ENCODE results near the gene MN1. TPM values are rescaled to one million over a fixed set of nuclear protein-coding genes. Genes with fewer than 3 reads are reported as not detected.

The MN1 gene
- total and polyA plus RNA-seq, 2 of the 8 experiments (the other 6 are each of a cell fraction or from before 2014, with no cell fraction given), result 3.1 to 4.9 TPM

DNA sequence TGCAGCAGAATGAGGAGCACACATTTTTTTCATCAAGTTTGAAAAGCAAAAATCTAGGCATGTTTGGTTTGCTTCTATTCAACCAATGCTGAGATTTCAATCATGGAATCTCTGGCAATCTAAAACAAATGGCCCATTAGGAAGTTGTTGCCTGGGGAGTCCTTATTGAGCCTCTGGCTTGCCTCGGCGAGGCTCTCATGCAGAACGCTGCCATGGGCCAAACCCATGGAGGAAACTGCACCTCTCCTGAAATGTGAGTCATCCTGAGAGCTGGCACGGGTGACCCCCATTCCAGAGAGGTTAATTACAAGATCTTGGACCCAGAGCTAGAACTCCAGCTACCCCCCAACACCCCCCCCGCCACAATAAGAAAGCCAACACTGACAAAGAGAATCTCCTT lies 80.7 kb downstream of the MN1 start:
- Histone ChIP-seq H3K79me2 (ENCODE audit: control insufficient read depth in 1 of 2, insufficient read depth in 2 of 2, low read length in 2 of 2) (peaks cover 12 to 93% of the 10 kb centered on the region in 2 experiments), H3K36me3 (ENCODE audit: control insufficient read depth in 2 of 4, insufficient read depth in 4 of 4, low read length in 3 of 4) (peaks cover 0 to 5% (median 0%) of the 10 kb centered on the region in 4 experiments; a peak in 1 of 8 replicates), H4K91ac (replicated peaks; ENCODE audit: insufficient read length, low read length) (no peak overlapping the region), H3K4ac (replicated peaks; ENCODE audit: insufficient read length, low read depth, low read length) (no peak overlapping the region), H3K9me3 (ENCODE audit: insufficient read depth in 2 of 2, low read depth in 1 of 2, low read length in 1 of 2) (peaks cover 0 to 7% of the 10 kb centered on the region in 2 experiments; a peak in 1 of 4 replicates), H3K79me1 (ENCODE audit: low read depth, low read length) (peaks cover 24% of the 10 kb centered on the region), H3K14ac (ENCODE audit: insufficient read length) (no peak overlapping the region), H3K27ac (ENCODE audit: low read depth, low read length) (no peak overlapping the region), H3K4me2 (ENCODE audit: insufficient read depth in 1 of 2, low read depth in 2 of 2, low read length in 2 of 2) (no peak overlapping the region), H3K27me3 (replicated peaks in 1 of 4; ENCODE audit: control insufficient read depth in 3 of 4, extremely low read depth in 1 of 4, insufficient read depth in 3 of 4, low read length in 3 of 4) (no peaks in the 10 kb centered on the region; a peak in 1 of 7 replicates), H2BK120ac (replicated peaks; ENCODE audit: low read depth, low read length) (no peak overlapping the region), H4K20me1 (replicated peaks in 1 of 2; ENCODE audit: control insufficient read depth in 1 of 2, insufficient read depth in 2 of 2, low read length in 2 of 2) (peaks cover 0 to 10% of the 10 kb centered on the region in 2 experiments), H3K9ac (replicated peaks in 1 of 4; ENCODE audit: extremely low read depth in 1 of 4, low read depth in 3 of 4, low read length in 3 of 4) (no peak overlapping the region), H3K18ac (ENCODE audit: extremely low read depth, low read length) (no peak overlapping the region), H3K56ac (replicated peaks; ENCODE audit: insufficient read length, low read depth, low read length) (no peak overlapping the region), H3K23me2 (ENCODE audit: low read depth, low read length) (peaks cover 2% of the 10 kb centered on the region), H4K5ac (ENCODE audit: insufficient read length, low read depth, low read length) (no peak overlapping the region), H3K4me1 (replicated peaks in 1 of 4; ENCODE audit: control insufficient read depth in 3 of 4, insufficient read depth in 4 of 4, low read length in 3 of 4) (peaks cover 0 to 9% (median 4%) of the 10 kb centered on the region in 4 experiments; a peak in 6 of 7 replicates), H2BK15ac (ENCODE audit: low read length) (no peak overlapping the region), H2AK5ac (ENCODE audit: low read depth, low read length) (no peak overlapping the region), H2BK12ac (ENCODE audit: low read depth, low read length) (no peak overlapping the region), H3K23ac (ENCODE audit: insufficient read length) (no peak overlapping the region), H4K8ac (ENCODE audit: extremely low read depth, insufficient read depth, low read length) (no peak overlapping the region), H3K4me3 (ENCODE audit: extremely low read depth in 1 of 4, insufficient read depth in 2 of 4, low read depth in 3 of 4, low read length in 4 of 4) (no peak overlapping the region), H2BK20ac (ENCODE audit: low read length) (no peak overlapping the region), H2AFZ (ENCODE audit: low read length) (no peak overlapping the region), H2BK5ac (ENCODE audit: low read depth, low read length) (no peak overlapping the region)
- DNase-seq (ENCODE audit: low read depth in 1 of 2, low spot score in 2 of 2) (no peak), FAIRE-seq (no peak)
- ChIA-PET CTCF (ENCODE audit: partially characterized antibody) (interaction anchor here (0.6 to 1.8 kb wide), 5 partner anchors 8 to 273 kb away, joined by 3 to 8 read pairs (median 4); no protein-coding TSS in a partner anchor), POLR2A (ENCODE audit: partially characterized antibody) (interaction anchor here (0.6 to 1.9 kb wide), 5 partner anchors 8 to 1137 kb away, joined by 3 to 5 read pairs (median 4); no protein-coding TSS in a partner anchor)
- WGBS, 2 experiments (ENCODE audit: extremely low coverage in 1 of 2, insufficient coverage in 1 of 2, insufficient read length in 1 of 2, insufficient replicate concordance in 2 of 2, low coverage in 1 of 2, low lambda C conversion rate in 2 of 2, missing lambda C conversion rate in 1 of 2), result 90% methylated on average over 4 of the region's 5 CpGs; no CpG with 5 or more reads in 1 of the 2 experiments
- TF ChIP-seq CHD2 (IDR thresholded peaks at IDR 0.05; ENCODE audit: low read length), result no peak
- TF ChIP-seq GABPA (IDR thresholded peaks at IDR 0.05; ENCODE audit: borderline replicate concordance, insufficient read depth, low read length), result no peak
- TF ChIP-seq, protein P1, sequence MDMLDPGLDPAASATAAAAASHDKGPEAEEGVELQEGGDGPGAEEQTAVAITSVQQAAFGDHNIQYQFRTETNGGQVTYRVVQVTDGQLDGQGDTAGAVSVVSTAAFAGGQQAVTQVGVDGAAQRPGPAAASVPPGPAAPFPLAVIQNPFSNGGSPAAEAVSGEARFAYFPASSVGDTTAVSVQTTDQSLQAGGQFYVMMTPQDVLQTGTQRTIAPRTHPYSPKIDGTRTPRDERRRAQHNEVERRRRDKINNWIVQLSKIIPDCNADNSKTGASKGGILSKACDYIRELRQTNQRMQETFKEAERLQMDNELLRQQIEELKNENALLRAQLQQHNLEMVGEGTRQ (IDR thresholded peaks at IDR 0.05; ENCODE audit: low read length), result no peak
- TF ChIP-seq RBBP5 (IDR thresholded peaks at IDR 0.05; ENCODE audit: borderline replicate concordance, low read depth, low read length), result no peak
- TF ChIP-seq SP4 (IDR thresholded peaks at IDR 0.05; ENCODE audit: low read length), result no peak
- TF ChIP-seq TAF7 (optimal IDR thresholded peaks at IDR 0.05; ENCODE audit: borderline replicate concordance, low read depth, low read length), result no peak
- TF ChIP-seq HDAC6 (IDR thresholded peaks at IDR 0.05; ENCODE audit: low read depth, low read length), result no peak
- no peak for TF ChIP-seq BCL11A (IDR thresholded peaks at IDR 0.05; ENCODE audit: low read depth in 2 of 2, low read length in 2 of 2)
- no peak for TF ChIP-seq CHD1 (IDR thresholded peaks at IDR 0.05; ENCODE audit: low read depth, low read length)
- TF ChIP-seq SP1 (IDR thresholded peaks at IDR 0.05; ENCODE audit: low read depth, low read length), result no peak
- no peak for TF ChIP-seq TAF1 (IDR thresholded peaks at IDR 0.05; ENCODE audit: low read depth, low read length)
- no peak for TF ChIP-seq SIRT6 (IDR thresholded peaks at IDR 0.05; ENCODE audit: low read length)
- TF ChIP-seq RNF2 (IDR thresholded peaks at IDR 0.05; ENCODE audit: borderline replicate concordance, low read depth, low read length, missing control alignments, poor library complexity, severe bottlenecking), result no peak
